A673 (cell line): ENCODE results near the gene EFCAB14. TPM values are rescaled to one million over a fixed set of nuclear protein-coding genes. Genes with fewer than 3 reads are reported as not detected.
"Not testable (repeated sequence)": the region's sequence is repeated elsewhere in the genome, so short reads cannot be mapped to it uniquely, and the experiment has no call there.

Experiments
- BruUV-seq: library from RNA; stranded (reverse); fragments of 400-500 nt; replicated peaks from 2 replicates; lab custom pipeline; 2021; lab: Mats Ljungman, UMichigan
- CTCF ChIA-PET: fragments of 300-600 bp; sonication (Branson Sonifier 250); formaldehyde crosslinking; loops from one replicate; lab custom pipeline; 2022; ENCODE audit warnings: antibody characterized with exemption; lab: Charles Lee
- POLR2A ChIA-PET: fragments of 300-600 bp; sonication (Branson Sonifier 250); formaldehyde crosslinking; loops from one replicate; lab custom pipeline; 2022; ENCODE audit warnings: antibody characterized with exemption; ENCODE audit not compliant: low non-redundant PET; lab: Charles Lee
- DNase-seq: peaks from one replicate; pipeline ENCODE4 v3.0.0-alpha.2; 2015; ENCODE audit warnings: low spot score
- H3K27ac ChIP-seq: fragments of 200-600 bp; sonication (generic); 2 replicates; pipeline ENCODE4 v1.5.1; 2016; ENCODE audit warnings: mixed run types, low read depth, mild to moderate bottlenecking, mixed read lengths, antibody characterized with exemption, low read length; ENCODE audit not compliant: poor library complexity, severe bottlenecking
- H3K27me3 ChIP-seq: fragments of 200-600 bp; sonication (generic); replicated peaks from 2 replicates; pipeline ENCODE4 v1.6.1; 2017; ENCODE audit warnings: mixed run types, low read depth, mild to moderate bottlenecking, mixed read lengths, antibody characterized with exemption, low read length; ENCODE audit not compliant: insufficient read depth, poor library complexity
- H3K36me3 ChIP-seq: fragments of 200-600 bp; sonication (generic); 2 replicates; pipeline ENCODE4 v1.6.1; 2016; ENCODE audit warnings: mixed run types, mild to moderate bottlenecking, mixed read lengths, antibody characterized with exemption, low read length; ENCODE audit not compliant: insufficient read depth, poor library complexity, severe bottlenecking
- H3K4me1 ChIP-seq: fragments of 200-600 bp; sonication (generic); 2 replicates; pipeline ENCODE4 v1.6.1; 2017; ENCODE audit warnings: mixed run types, mild to moderate bottlenecking, mixed read lengths, antibody characterized with exemption, low read length; ENCODE audit not compliant: insufficient read depth, poor library complexity, severe bottlenecking
- H3K4me3 ChIP-seq: fragments of 200-600 bp; sonication (generic); 2 replicates; pipeline ENCODE4 v1.5.1; 2016; ENCODE audit warnings: low read depth, mixed run types, mild to moderate bottlenecking, mixed read lengths, low read length; ENCODE audit not compliant: poor library complexity, severe bottlenecking
- H3K9me3 ChIP-seq: fragments of 200-600 bp; sonication (generic); 2 replicates; pipeline ENCODE4 v1.6.1; 2016; ENCODE audit warnings: mixed run types, low read depth, mild to moderate bottlenecking, mixed read lengths, antibody characterized with exemption, low read length; ENCODE audit not compliant: poor library complexity, severe bottlenecking
- CTCF ChIP-seq: fragments of 300-800, 200-600 bp; sonication (generic); conservative IDR thresholded peaks from 2 replicates; pipeline ENCODE4 v1.5.1; 2017; ENCODE audit warnings: low read depth, mild to moderate bottlenecking, antibody characterized with exemption, low read length, moderate library complexity, mixed read lengths
- EZH2 ChIP-seq: fragments of 200-600 bp; sonication (generic); IDR thresholded peaks from 2 replicates; pipeline ENCODE4 v1.6.1; 2017; ENCODE audit warnings: borderline replicate concordance, low read depth, mild to moderate bottlenecking, mixed read lengths, antibody characterized with exemption, low read length; ENCODE audit not compliant: poor library complexity, severe bottlenecking
- intact Hi-C: fragments of 100-400 bp; cut with micrococcal nuclease; formaldehyde crosslinking; loops from one replicate; pipeline ENCODE4 v1.10.0; 2022; ENCODE audit not compliant: unreplicated experiment
- total RNA-seq: library from RNA; stranded (reverse); gene quantifications from 2 replicates; pipeline ENCODE4 v1.2.3, GENCODE V29; 2021

The EFCAB14 gene
- total RNA-seq, 1 experiment from 2014 or later: 39.8 TPM

GRCh38 chr1:46757956-46758528 lies 39.1 kb upstream of the EFCAB14 start:
- no TSS peak for BruUV-seq
- intact Hi-C loops: no loop called here
- Histone ChIP-seq H3K27ac (no peak overlapping the region), H3K36me3 (no peaks in the 10 kb centered on the region), H3K9me3 (no peaks in the 10 kb centered on the region), H3K4me3 (no peak overlapping the region), H3K27me3 (peaks cover 38% of the 10 kb centered on the region), H3K4me1 (no peaks in the 10 kb centered on the region)
- TF ChIP-seq CTCF (no peak), EZH2 (no peak)
- ChIA-PET POLR2A (no interaction called here), CTCF (no interaction called here)
- DNase-seq: no peak

GRCh38 chr1:46757247-46757955 lies 38.5 kb upstream of the EFCAB14 start:
- intact Hi-C loops: no loop called here
- no TSS peak for BruUV-seq
- DNase-seq: no peak
- Histone ChIP-seq H3K4me3 (no peak overlapping the region), H3K27ac (no peak overlapping the region), H3K36me3 (no peaks in the 10 kb centered on the region), H3K4me1 (no peaks in the 10 kb centered on the region), H3K9me3 (no peaks in the 10 kb centered on the region), H3K27me3 (peaks cover 34% of the 10 kb centered on the region)
- POLR2A ChIA-PET: no interaction called here
- TF ChIP-seq CTCF (no peak), EZH2 (no peak)
- CTCF ChIA-PET: no interaction called here

GRCh38 chr1:46755121-46755520 lies 36.2 kb upstream of the EFCAB14 start:
- intact Hi-C loops: no loop called here
- no peak overlapping the region for H3K4me3 ChIP-seq
- ChIA-PET POLR2A (no interaction called here), CTCF (no interaction called here)
- H3K36me3 ChIP-seq: no peaks in the 10 kb centered on the region
- DNase-seq: no peak
- no peak overlapping the region for H3K27ac ChIP-seq
- TF ChIP-seq EZH2 (no peak), CTCF (no peak)
- H3K9me3 ChIP-seq: no peaks in the 10 kb centered on the region
- no peaks in the 10 kb centered on the region for H3K4me1 ChIP-seq
- peaks cover 27% of the 10 kb centered on the region for H3K27me3 ChIP-seq
- BruUV-seq: no TSS peak

GRCh38 chr1:46754707-46755106 lies 35.8 kb upstream of the EFCAB14 start:
- H3K36me3 ChIP-seq, H3K4me1 ChIP-seq, H3K27ac ChIP-seq, CTCF ChIA-PET, H3K4me3 ChIP-seq, H3K9me3 ChIP-seq, DNase-seq, POLR2A ChIA-PET, intact Hi-C loops, BruUV-seq: not testable (repeated sequence)
- H3K27me3 ChIP-seq: peaks cover 25% of the 10 kb centered on the region
